Mesenchymal stem cell (in vitro differentiated cells and primary cell): ENCODE data around the gene CD47.

Experiments used
- DNase-seq: peaks from one replicate; pipeline ENCODE4 v3.0.0-alpha.2; 2013
- H2AFZ ChIP-seq: one replicate; pipeline ENCODE4 v1.6.1; 2013; ENCODE audit warnings: low read depth, mild to moderate bottlenecking, control low read depth, inconsistent platforms, low read length, moderate library complexity
- H2AK5ac ChIP-seq: 2 replicates; pipeline ENCODE4 v1.6.1; 2013; ENCODE audit warnings: low read length, moderate library complexity, mild to moderate bottlenecking, inconsistent platforms; ENCODE audit not compliant: severe bottlenecking
- H2BK120ac ChIP-seq: one replicate; pipeline ENCODE4 v1.6.1; 2013; ENCODE audit warnings: low read depth, mild to moderate bottlenecking, inconsistent platforms, low read length, moderate library complexity
- H2BK12ac ChIP-seq, 2 experiments: one replicate each; pipeline ENCODE4 v1.6.1; 2013; ENCODE audit warnings: inconsistent platforms in 2 of 2, low read length in 2 of 2, mild to moderate bottlenecking in 2 of 2, moderate library complexity in 2 of 2, control low read depth in 1 of 2
- H2BK15ac ChIP-seq: one replicate; pipeline ENCODE4 v1.6.1; 2013; ENCODE audit warnings: mild to moderate bottlenecking, low read depth, inconsistent platforms; ENCODE audit not compliant: poor library complexity, severe bottlenecking
- H2BK5ac ChIP-seq: 2 replicates; pipeline ENCODE4 v1.6.1; 2013; ENCODE audit warnings: low read depth, mild to moderate bottlenecking, low read length, control low read depth, inconsistent platforms; ENCODE audit not compliant: poor library complexity, severe bottlenecking
- H3K14ac ChIP-seq, 2 experiments: one replicate each; pipeline ENCODE4 v1.6.1; 2013; ENCODE audit warnings: inconsistent platforms in 2 of 2, low read length in 2 of 2, control low read depth in 1 of 2, mild to moderate bottlenecking in 1 of 2, moderate library complexity in 1 of 2
- H3K18ac ChIP-seq, 2 experiments: one replicate each; pipeline ENCODE4 v1.6.1; 2013; ENCODE audit warnings: inconsistent platforms in 2 of 2, low read length in 2 of 2, control low read depth in 1 of 2, low read depth in 1 of 2, mild to moderate bottlenecking in 1 of 2
- H3K23ac ChIP-seq, 2 experiments: one replicate each; pipeline ENCODE4 v1.6.1; 2013; ENCODE audit warnings: inconsistent platforms in 2 of 2, low read length in 2 of 2, mild to moderate bottlenecking in 2 of 2, moderate library complexity in 2 of 2, control low read depth in 1 of 2
- H3K27ac ChIP-seq: 2 replicates; pipeline ENCODE4 v1.5.1; 2013; ENCODE audit warnings: mild to moderate bottlenecking, moderate library complexity, low read length, control low read depth, inconsistent platforms; ENCODE audit not compliant: poor library complexity, severe bottlenecking
- H3K27me3 ChIP-seq, 2 experiments: 2 replicates each; pipeline versions ENCODE4 v1.6.1 to v1.7.0; 2013; ENCODE audit warnings: low read length in 2 of 2, mild to moderate bottlenecking in 2 of 2, moderate library complexity in 2 of 2, control low read depth in 1 of 2, inconsistent platforms in 1 of 2; ENCODE audit not compliant: control insufficient read depth in 1 of 2, insufficient read depth in 1 of 2
- H3K36me3 ChIP-seq, 2 experiments: 2 replicates each; pipeline versions ENCODE4 v1.6.1 to v1.7.0; 2013; ENCODE audit warnings: low read length in 2 of 2, control low read depth in 1 of 2, inconsistent platforms in 1 of 2, low read depth in 1 of 2, mild to moderate bottlenecking in 1 of 2; ENCODE audit not compliant: insufficient read depth in 2 of 2, control insufficient read depth in 1 of 2
- H3K4ac ChIP-seq, 2 experiments: one replicate each; pipeline ENCODE4 v1.6.1; 2013; ENCODE audit warnings: inconsistent platforms in 2 of 2, low read length in 2 of 2, mild to moderate bottlenecking in 2 of 2, moderate library complexity in 2 of 2, control low read depth in 1 of 2, low read depth in 1 of 2
- H3K4me1 ChIP-seq: 2 replicates; pipeline ENCODE4 v1.6.1; 2013; ENCODE audit warnings: low read depth, low read length, control low read depth; ENCODE audit not compliant: control insufficient read depth, insufficient read depth
- H3K4me2 ChIP-seq: 2 replicates; pipeline ENCODE4 v1.6.1; 2013; ENCODE audit warnings: low read length, mild to moderate bottlenecking, inconsistent platforms; ENCODE audit not compliant: poor library complexity, severe bottlenecking
- H3K4me3 ChIP-seq, 2 experiments: 2 replicates each; pipeline versions ENCODE4 v1.5.1 to v1.7.0; 2013; ENCODE audit warnings: low read length in 2 of 2, mild to moderate bottlenecking in 2 of 2, control low read depth in 1 of 2, low read depth in 1 of 2; ENCODE audit not compliant: insufficient read depth in 1 of 2
- H3K79me1 ChIP-seq: replicated peaks from 2 replicates; pipeline ENCODE4 v1.6.1; 2013; ENCODE audit warnings: mild to moderate bottlenecking, control low read depth, low read length, inconsistent platforms; ENCODE audit not compliant: poor library complexity, severe bottlenecking
- H3K9ac ChIP-seq: 2 replicates; pipeline ENCODE4 v1.7.0; 2013; ENCODE audit warnings: mild to moderate bottlenecking, low read length, moderate library complexity
- H3K9me3 ChIP-seq: 2 replicates; pipeline ENCODE4 v1.7.0; 2013; ENCODE audit warnings: mild to moderate bottlenecking, low read length; ENCODE audit not compliant: control insufficient read depth
- H4K8ac ChIP-seq: one replicate; pipeline ENCODE4 v1.6.1; 2013; ENCODE audit warnings: inconsistent platforms, mild to moderate bottlenecking, low read length, moderate library complexity
- H4K91ac ChIP-seq: one replicate; pipeline ENCODE4 v1.6.1; 2013; ENCODE audit warnings: mild to moderate bottlenecking, low read length, inconsistent platforms
- WGBS: methylation state at CpG from one replicate; pipeline ENCODE4 v1.1.7; 2013; ENCODE audit warnings: mixed read lengths; 5-methylcytosine and 5-hydroxymethylcytosine counted together

Gene CD47

DNA sequence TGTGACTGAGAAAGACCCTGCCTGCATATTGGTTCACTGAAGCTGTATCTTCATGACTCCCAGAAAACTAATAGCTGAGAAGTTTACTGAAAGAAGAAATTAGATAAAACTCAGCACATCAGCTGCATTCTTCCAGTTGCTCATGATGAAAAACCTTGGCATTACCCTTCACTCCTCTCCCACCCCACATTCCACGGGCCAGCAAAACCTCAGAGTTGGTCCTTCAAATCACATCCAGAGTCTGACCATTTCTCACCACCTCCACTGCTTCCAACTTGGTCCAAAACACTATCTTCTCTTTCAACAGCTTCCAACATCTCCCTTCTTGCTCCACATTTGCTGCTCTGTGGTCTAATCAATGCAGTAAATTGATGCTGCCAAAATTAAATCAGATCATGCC is 97.1 kb downstream of the CD47 start:
- H2AK5ac ChIP-seq, result no peak overlapping the region
- no peak overlapping the region for H3K27ac ChIP-seq
- 80% methylated on average over 1 of the region's 1 CpG for WGBS
- no peak overlapping the region for H2BK120ac ChIP-seq
- no peak overlapping the region for H3K4me3 ChIP-seq
- peaks cover 3% of the 10 kb centered on the region for H3K4me1 ChIP-seq
- no peak overlapping the region for H3K14ac ChIP-seq
- no peaks in the 10 kb centered on the region for H3K79me1 ChIP-seq
- H3K18ac ChIP-seq, result no peak overlapping the region
- no peaks in the 10 kb centered on the region for H3K36me3 ChIP-seq
- no peak overlapping the region for H3K23ac ChIP-seq
- DNase-seq, result no peak
- H2BK12ac ChIP-seq, result no peak overlapping the region
- H2BK5ac ChIP-seq, result no peak overlapping the region
- H3K27me3 ChIP-seq, result no peaks in the 10 kb centered on the region
- no peak overlapping the region for H2AFZ ChIP-seq
- H3K4me2 ChIP-seq, result no peak overlapping the region
- H3K9me3 ChIP-seq, result no peaks in the 10 kb centered on the region
- no peak overlapping the region for H4K8ac ChIP-seq
- H4K91ac ChIP-seq, result no peak overlapping the region
- no peak overlapping the region for H2BK15ac ChIP-seq
- no peak overlapping the region for H3K4ac ChIP-seq
- peak overlapping the region; percentile 51 for H3K9ac ChIP-seq
